GM23338 (cell line): ENCODE data around the gene S100A5. TPM values are rescaled to one million over a fixed set of nuclear protein-coding genes. Genes with fewer than 3 reads are reported as not detected.

Experiments
- ATAC-seq: fragments of 200-7000 bp; cut with Tn5 transposase; 3 replicates; pipeline ENCODE4 v1.9.1; 2020
- DNase-seq: peaks from one replicate; pipeline ENCODE4 v3.0.0-alpha.2; 2015; ENCODE audit warnings: low spot score
- H2AFZ ChIP-seq: fragments of 200-600 bp; sonication (generic); 2 replicates; pipeline ENCODE4 v1.8.0; 2016; ENCODE audit warnings: antibody characterized with exemption, mild to moderate bottlenecking, moderate library complexity
- H3F3A ChIP-seq: fragments of 200-600 bp; sonication (generic); replicated peaks from 2 replicates; pipeline ENCODE4 v1.8.0; 2017; ENCODE audit warnings: antibody characterized with exemption, mixed run types, low read depth
- H3K27ac ChIP-seq: fragments of 200-600 bp; sonication (generic); 2 replicates; pipeline ENCODE4 v1.6.1; 2016; ENCODE audit warnings: low read depth
- H3K27me3 ChIP-seq: fragments of 200-600 bp; sonication (generic); 2 replicates; pipeline ENCODE4 v1.8.0; 2016; ENCODE audit warnings: mild to moderate bottlenecking, mixed run types, moderate library complexity; ENCODE audit not compliant: insufficient read depth
- H3K36me3 ChIP-seq: fragments of 200-600 bp; sonication (generic); 2 replicates; pipeline ENCODE4 v1.8.0; 2016; ENCODE audit warnings: mild to moderate bottlenecking; ENCODE audit not compliant: insufficient read depth
- H3K4me1 ChIP-seq: fragments of 200-600 bp; sonication (generic); 2 replicates; pipeline ENCODE4 v1.8.0; 2016; ENCODE audit warnings: mild to moderate bottlenecking, moderate library complexity; ENCODE audit not compliant: insufficient read depth
- H3K4me2 ChIP-seq: fragments of 200-600 bp; sonication (generic); 2 replicates; pipeline ENCODE4 v1.7.1; 2017; ENCODE audit warnings: mixed run types
- H3K4me3 ChIP-seq: fragments of 200-600 bp; sonication (generic); 2 replicates; pipeline ENCODE4 v1.6.1; 2016; ENCODE audit warnings: mixed run types
- H3K79me2 ChIP-seq: fragments of 200-600 bp; sonication (generic); replicated peaks from 2 replicates; pipeline ENCODE4 v1.8.0; 2017; ENCODE audit warnings: mild to moderate bottlenecking; ENCODE audit not compliant: insufficient read depth
- H3K9me2 ChIP-seq: fragments of 200-600 bp; sonication (generic); 2 replicates; pipeline ENCODE4 v1.8.0; 2017; ENCODE audit not compliant: insufficient read depth
- H4K20me1 ChIP-seq: fragments of 200-600 bp; sonication (generic); replicated peaks from 2 replicates; pipeline ENCODE4 v1.8.0; 2017; ENCODE audit warnings: mild to moderate bottlenecking; ENCODE audit not compliant: insufficient read depth
- H3K27ac Mint-ChIP-seq: 2 replicates; pipeline ENCODE4 v1.8.0; 2020; ENCODE audit warnings: inconsistent platforms, mild to moderate bottlenecking, moderate library complexity, mixed read lengths
- H3K27me3 Mint-ChIP-seq: 3 replicates; pipeline ENCODE4 v1.8.0; 2022; ENCODE audit warnings: low read depth, mild to moderate bottlenecking, moderate library complexity, mixed read lengths, inconsistent platforms; ENCODE audit not compliant: insufficient read depth, poor library complexity
- H3K36me3 Mint-ChIP-seq: 3 replicates; pipeline ENCODE4 v1.8.0; 2021; ENCODE audit warnings: low read depth, mild to moderate bottlenecking, inconsistent platforms, moderate library complexity, mixed read lengths
- H3K4me1 Mint-ChIP-seq: 3 replicates; pipeline ENCODE4 v1.8.0; 2020; ENCODE audit warnings: mild to moderate bottlenecking, inconsistent platforms, mixed read lengths
- H3K4me3 Mint-ChIP-seq: 3 replicates; pipeline ENCODE4 v1.8.0; 2021; ENCODE audit warnings: moderate library complexity, mild to moderate bottlenecking, inconsistent platforms, mixed read lengths
- H3K9me3 Mint-ChIP-seq: 3 replicates; pipeline ENCODE4 v1.8.0; 2020; ENCODE audit warnings: moderate library complexity, mild to moderate bottlenecking, inconsistent platforms, mixed read lengths
- CREB1 ChIP-seq: fragments of 250-450 bp; sonication (Bioruptor Pico); IDR thresholded peaks from 2 replicates; pipeline ENCODE4 v1.5.0; 2020; ENCODE audit warnings: low read depth, mild to moderate bottlenecking, moderate library complexity
- EZH2 ChIP-seq: fragments of 200-600 bp; sonication (generic); IDR thresholded peaks from one replicate; pipeline ENCODE4 v1.8.0; 2017; ENCODE audit warnings: antibody characterized with exemption, mild to moderate bottlenecking, low read depth; ENCODE audit not compliant: unreplicated experiment
- EZH2phosphoT487 ChIP-seq: fragments of 200-600 bp; sonication (generic); IDR thresholded peaks from one replicate; pipeline ENCODE4 v1.8.1; 2018; ENCODE audit warnings: antibody characterized with exemption; ENCODE audit not compliant: unreplicated experiment
- JUNB ChIP-seq: IDR thresholded peaks from one replicate; pipeline ENCODE4 v1.6.1; 2016; ENCODE audit warnings: antibody characterized with exemption; ENCODE audit not compliant: unreplicated experiment
- NANOG ChIP-seq: IDR thresholded peaks from 2 replicates; pipeline ENCODE4 v1.6.1; 2016; ENCODE audit warnings: antibody characterized with exemption, borderline replicate concordance
- POLR2AphosphoS5 ChIP-seq: IDR thresholded peaks from 2 replicates; pipeline ENCODE4 v1.6.1; 2016; ENCODE audit warnings: antibody characterized with exemption, low read depth
- STAT1 ChIP-seq: IDR thresholded peaks from one replicate; pipeline ENCODE4 v1.6.1; 2016; ENCODE audit warnings: antibody characterized with exemption; ENCODE audit not compliant: unreplicated experiment
- ZNF114 ChIP-seq: fragments of 250-450 bp; sonication (Bioruptor Pico); IDR thresholded peaks from 2 replicates; pipeline ENCODE4 v1.5.0; 2020; ENCODE audit warnings: mild to moderate bottlenecking, moderate library complexity
- ZNF331 ChIP-seq: fragments of 250-450 bp; sonication (Bioruptor Pico); IDR thresholded peaks from 2 replicates; pipeline ENCODE4 v1.5.0; 2020; ENCODE audit warnings: low read depth, mild to moderate bottlenecking, moderate library complexity
- polyA plus RNA-seq: library from polyadenylated mRNA; unstranded; fragments of >200 nt; fragmentation: Nextera tagmentation; extraction: Ambion mirVana; gene quantifications from 2 replicates; pipeline ENCODE4 v1.2.1, GENCODE V29; 2016
- total RNA-seq: library from RNA; depleted of rRNA; stranded (reverse); fragments of >200 nt; shearing (Covaris generic); gene quantifications from 2 replicates; pipeline ENCODE4 v1.2.3, GENCODE V29; 2014
- TF ChIP-seq, protein P1 (sequence below): IDR thresholded peaks from one replicate; pipeline ENCODE4 v1.6.1; 2018; ENCODE audit warnings: antibody characterized with exemption; ENCODE audit not compliant: unreplicated experiment
- TF ChIP-seq, protein P2 (sequence below): IDR thresholded peaks from 2 replicates; pipeline ENCODE4 v1.6.1; 2016; ENCODE audit warnings: antibody characterized with exemption
- TF ChIP-seq, protein P3 (sequence below): fragments of 250-450 bp; sonication (Bioruptor Pico); IDR thresholded peaks from 2 replicates; pipeline ENCODE4 v1.5.0; 2020; ENCODE audit warnings: mild to moderate bottlenecking, moderate library complexity
- TF ChIP-seq, protein P4 (sequence below), 2 experiments: fragments of 200-600 bp in 1 of 2; sonication (generic) in 1 of 2; conservative IDR thresholded peaks; 2 replicates each; pipeline versions ENCODE4 v1.5.1 to v1.6.1; 2016 to 2017; ENCODE audit warnings: antibody characterized with exemption in 2 of 2, low read depth in 2 of 2, mild to moderate bottlenecking in 2 of 2, moderate library complexity in 1 of 2

The S100A5 gene
- total and polyA plus RNA-seq, 2 experiments from 2014 or later, result 0.47 TPM; not detected in 1

DNA sequence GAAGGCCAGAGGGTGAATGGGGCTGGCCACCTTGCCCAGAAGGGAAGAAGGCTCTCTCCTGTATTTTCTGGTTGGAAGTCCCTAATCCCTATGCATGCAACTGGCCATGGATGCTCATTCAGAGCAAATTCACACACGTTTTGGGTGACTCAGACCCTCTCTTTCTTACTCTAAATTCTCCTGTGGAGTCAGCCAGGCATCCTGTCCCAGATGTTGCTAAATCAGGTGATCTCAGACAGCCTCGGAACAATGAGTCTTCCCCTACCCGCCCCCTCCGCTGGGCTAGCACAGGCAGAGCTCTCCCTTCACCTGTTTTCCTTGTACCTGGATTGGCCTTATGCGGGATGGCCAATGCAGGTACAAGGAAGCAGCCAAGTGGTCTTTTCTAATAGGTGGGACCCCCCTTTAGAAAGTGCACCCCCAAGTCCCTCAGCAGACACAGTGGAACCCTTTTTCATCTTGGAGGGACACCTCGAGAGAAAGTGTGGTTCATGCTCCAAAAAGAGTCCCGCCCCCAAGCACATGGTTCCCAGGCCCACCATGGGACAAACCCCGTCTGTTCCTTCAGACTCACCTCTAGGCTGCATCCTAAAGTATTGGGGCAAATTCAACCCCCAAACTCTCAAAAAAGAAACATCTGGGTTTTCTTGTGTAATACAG lies 13.6 kb downstream of the S100A5 start:
- no peaks in the 10 kb centered on the region for H3K27me3 ChIP-seq
- H2AFZ ChIP-seq, result peak overlapping the region; percentile 95
- peaks cover 19% of the 10 kb centered on the region for H3K4me1 Mint-ChIP-seq
- no peaks in the 10 kb centered on the region for H4K20me1 ChIP-seq
- TF ChIP-seq ZNF114 (CRISPR knock-in tag), result no peak
- no peak for TF ChIP-seq CREB1
- TF ChIP-seq JUNB, result no peak
- TF ChIP-seq NANOG, result no peak
- TF ChIP-seq, protein P1, sequence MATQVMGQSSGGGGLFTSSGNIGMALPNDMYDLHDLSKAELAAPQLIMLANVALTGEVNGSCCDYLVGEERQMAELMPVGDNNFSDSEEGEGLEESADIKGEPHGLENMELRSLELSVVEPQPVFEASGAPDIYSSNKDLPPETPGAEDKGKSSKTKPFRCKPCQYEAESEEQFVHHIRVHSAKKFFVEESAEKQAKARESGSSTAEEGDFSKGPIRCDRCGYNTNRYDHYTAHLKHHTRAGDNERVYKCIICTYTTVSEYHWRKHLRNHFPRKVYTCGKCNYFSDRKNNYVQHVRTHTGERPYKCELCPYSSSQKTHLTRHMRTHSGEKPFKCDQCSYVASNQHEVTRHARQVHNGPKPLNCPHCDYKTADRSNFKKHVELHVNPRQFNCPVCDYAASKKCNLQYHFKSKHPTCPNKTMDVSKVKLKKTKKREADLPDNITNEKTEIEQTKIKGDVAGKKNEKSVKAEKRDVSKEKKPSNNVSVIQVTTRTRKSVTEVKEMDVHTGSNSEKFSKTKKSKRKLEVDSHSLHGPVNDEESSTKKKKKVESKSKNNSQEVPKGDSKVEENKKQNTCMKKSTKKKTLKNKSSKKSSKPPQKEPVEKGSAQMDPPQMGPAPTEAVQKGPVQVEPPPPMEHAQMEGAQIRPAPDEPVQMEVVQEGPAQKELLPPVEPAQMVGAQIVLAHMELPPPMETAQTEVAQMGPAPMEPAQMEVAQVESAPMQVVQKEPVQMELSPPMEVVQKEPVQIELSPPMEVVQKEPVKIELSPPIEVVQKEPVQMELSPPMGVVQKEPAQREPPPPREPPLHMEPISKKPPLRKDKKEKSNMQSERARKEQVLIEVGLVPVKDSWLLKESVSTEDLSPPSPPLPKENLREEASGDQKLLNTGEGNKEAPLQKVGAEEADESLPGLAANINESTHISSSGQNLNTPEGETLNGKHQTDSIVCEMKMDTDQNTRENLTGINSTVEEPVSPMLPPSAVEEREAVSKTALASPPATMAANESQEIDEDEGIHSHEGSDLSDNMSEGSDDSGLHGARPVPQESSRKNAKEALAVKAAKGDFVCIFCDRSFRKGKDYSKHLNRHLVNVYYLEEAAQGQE, result no peak
- TF ChIP-seq, protein P2, sequence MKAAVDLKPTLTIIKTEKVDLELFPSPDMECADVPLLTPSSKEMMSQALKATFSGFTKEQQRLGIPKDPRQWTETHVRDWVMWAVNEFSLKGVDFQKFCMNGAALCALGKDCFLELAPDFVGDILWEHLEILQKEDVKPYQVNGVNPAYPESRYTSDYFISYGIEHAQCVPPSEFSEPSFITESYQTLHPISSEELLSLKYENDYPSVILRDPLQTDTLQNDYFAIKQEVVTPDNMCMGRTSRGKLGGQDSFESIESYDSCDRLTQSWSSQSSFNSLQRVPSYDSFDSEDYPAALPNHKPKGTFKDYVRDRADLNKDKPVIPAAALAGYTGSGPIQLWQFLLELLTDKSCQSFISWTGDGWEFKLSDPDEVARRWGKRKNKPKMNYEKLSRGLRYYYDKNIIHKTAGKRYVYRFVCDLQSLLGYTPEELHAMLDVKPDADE, result no peak
- TF ChIP-seq, protein P3, sequence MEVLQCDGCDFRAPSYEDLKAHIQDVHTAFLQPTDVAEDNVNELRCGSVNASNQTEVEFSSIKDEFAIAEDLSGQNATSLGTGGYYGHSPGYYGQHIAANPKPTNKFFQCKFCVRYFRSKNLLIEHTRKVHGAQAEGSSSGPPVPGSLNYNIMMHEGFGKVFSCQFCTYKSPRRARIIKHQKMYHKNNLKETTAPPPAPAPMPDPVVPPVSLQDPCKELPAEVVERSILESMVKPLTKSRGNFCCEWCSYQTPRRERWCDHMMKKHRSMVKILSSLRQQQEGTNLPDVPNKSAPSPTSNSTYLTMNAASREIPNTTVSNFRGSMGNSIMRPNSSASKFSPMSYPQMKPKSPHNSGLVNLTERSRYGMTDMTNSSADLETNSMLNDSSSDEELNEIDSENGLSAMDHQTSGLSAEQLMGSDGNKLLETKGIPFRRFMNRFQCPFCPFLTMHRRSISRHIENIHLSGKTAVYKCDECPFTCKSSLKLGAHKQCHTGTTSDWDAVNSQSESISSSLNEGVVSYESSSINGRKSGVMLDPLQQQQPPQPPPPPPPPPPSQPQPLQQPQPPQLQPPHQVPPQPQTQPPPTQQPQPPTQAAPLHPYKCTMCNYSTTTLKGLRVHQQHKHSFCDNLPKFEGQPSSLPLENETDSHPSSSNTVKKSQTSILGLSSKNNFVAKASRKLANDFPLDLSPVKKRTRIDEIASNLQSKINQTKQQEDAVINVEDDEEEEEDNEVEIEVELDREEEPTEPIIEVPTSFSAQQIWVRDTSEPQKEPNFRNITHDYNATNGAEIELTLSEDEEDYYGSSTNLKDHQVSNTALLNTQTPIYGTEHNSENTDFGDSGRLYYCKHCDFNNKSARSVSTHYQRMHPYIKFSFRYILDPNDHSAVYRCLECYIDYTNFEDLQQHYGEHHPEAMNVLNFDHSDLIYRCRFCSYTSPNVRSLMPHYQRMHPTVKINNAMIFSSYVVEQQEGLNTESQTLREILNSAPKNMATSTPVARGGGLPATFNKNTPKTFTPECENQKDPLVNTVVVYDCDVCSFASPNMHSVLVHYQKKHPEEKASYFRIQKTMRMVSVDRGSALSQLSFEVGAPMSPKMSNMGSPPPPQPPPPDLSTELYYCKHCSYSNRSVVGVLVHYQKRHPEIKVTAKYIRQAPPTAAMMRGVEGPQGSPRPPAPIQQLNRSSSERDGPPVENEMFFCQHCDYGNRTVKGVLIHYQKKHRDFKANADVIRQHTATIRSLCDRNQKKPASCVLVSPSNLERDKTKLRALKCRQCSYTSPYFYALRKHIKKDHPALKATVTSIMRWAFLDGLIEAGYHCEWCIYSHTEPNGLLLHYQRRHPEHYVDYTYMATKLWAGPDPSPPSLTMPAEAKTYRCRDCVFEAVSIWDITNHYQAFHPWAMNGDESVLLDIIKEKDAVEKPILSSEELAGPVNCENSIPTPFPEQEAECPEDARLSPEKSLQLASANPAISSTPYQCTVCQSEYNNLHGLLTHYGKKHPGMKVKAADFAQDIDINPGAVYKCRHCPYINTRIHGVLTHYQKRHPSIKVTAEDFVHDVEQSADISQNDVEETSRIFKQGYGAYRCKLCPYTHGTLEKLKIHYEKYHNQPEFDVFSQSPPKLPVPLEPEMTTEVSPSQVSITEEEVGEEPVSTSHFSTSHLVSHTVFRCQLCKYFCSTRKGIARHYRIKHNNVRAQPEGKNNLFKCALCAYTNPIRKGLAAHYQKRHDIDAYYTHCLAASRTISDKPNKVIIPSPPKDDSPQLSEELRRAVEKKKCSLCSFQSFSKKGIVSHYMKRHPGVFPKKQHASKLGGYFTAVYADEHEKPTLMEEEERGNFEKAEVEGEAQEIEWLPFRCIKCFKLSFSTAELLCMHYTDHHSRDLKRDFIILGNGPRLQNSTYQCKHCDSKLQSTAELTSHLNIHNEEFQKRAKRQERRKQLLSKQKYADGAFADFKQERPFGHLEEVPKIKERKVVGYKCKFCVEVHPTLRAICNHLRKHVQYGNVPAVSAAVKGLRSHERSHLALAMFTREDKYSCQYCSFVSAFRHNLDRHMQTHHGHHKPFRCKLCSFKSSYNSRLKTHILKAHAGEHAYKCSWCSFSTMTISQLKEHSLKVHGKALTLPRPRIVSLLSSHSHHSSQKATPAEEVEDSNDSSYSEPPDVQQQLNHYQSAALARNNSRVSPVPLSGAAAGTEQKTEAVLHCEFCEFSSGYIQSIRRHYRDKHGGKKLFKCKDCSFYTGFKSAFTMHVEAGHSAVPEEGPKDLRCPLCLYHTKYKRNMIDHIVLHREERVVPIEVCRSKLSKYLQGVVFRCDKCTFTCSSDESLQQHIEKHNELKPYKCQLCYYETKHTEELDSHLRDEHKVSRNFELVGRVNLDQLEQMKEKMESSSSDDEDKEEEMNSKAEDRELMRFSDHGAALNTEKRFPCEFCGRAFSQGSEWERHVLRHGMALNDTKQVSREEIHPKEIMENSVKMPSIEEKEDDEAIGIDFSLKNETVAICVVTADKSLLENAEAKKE (CRISPR knock-in tag), result no peak
- no peak for TF ChIP-seq ZNF331 (CRISPR knock-in tag)
- TF ChIP-seq, protein P4, sequence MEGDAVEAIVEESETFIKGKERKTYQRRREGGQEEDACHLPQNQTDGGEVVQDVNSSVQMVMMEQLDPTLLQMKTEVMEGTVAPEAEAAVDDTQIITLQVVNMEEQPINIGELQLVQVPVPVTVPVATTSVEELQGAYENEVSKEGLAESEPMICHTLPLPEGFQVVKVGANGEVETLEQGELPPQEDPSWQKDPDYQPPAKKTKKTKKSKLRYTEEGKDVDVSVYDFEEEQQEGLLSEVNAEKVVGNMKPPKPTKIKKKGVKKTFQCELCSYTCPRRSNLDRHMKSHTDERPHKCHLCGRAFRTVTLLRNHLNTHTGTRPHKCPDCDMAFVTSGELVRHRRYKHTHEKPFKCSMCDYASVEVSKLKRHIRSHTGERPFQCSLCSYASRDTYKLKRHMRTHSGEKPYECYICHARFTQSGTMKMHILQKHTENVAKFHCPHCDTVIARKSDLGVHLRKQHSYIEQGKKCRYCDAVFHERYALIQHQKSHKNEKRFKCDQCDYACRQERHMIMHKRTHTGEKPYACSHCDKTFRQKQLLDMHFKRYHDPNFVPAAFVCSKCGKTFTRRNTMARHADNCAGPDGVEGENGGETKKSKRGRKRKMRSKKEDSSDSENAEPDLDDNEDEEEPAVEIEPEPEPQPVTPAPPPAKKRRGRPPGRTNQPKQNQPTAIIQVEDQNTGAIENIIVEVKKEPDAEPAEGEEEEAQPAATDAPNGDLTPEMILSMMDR (conservative IDR thresholded peaks at IDR 0.05; ENCODE audit: low read depth in 2 of 2), result no peak
- no peak for TF ChIP-seq STAT1
- TF ChIP-seq POLR2AphosphoS5, result no peak
- no peak for TF ChIP-seq EZH2phosphoT487
- no peak for TF ChIP-seq EZH2
- H3K4me1 ChIP-seq, result peaks cover 9% of the 10 kb centered on the region
- H3K27ac Mint-ChIP-seq, result no peak overlapping the region
- no peaks in the 10 kb centered on the region for H3K9me2 ChIP-seq
- H3K9me3 Mint-ChIP-seq, result peaks cover 5% of the 10 kb centered on the region; the same call in 1 of the 3 replicates
- H3K4me3 Mint-ChIP-seq, result no peak overlapping the region
- H3K36me3 Mint-ChIP-seq, result no peaks in the 10 kb centered on the region
- no peak overlapping the region for H3K4me2 ChIP-seq
- H3K4me3 ChIP-seq, result no peak overlapping the region
- no peaks in the 10 kb centered on the region for H3K79me2 ChIP-seq
- no peaks in the 10 kb centered on the region for H3K36me3 ChIP-seq
- H3F3A ChIP-seq, result peaks cover 4% of the 10 kb centered on the region; the same call in 1 of the 2 replicates
- DNase-seq (no peak), ATAC-seq (peak; percentile 82)
- no peaks in the 10 kb centered on the region for H3K27me3 Mint-ChIP-seq
- H3K27ac ChIP-seq, result no peak overlapping the region
